Endothelial cell (in vitro differentiated cells): ENCODE results near the gene TMEM123. TPM values are rescaled to one million over a fixed set of nuclear protein-coding genes. Genes with fewer than 3 reads are reported as not detected.

Experiments used
- DNase-seq: peaks from one replicate; pipeline ENCODE4 v3.0.0; 2021; ENCODE audit warnings: low spot score
- H3K27ac Mint-ChIP-seq: one replicate; pipeline ENCODE4 v1.8.0; 2021; ENCODE audit warnings: mixed read lengths, inconsistent platforms; ENCODE audit not compliant: unreplicated experiment
- H3K27me3 Mint-ChIP-seq: one replicate; pipeline ENCODE4 v1.8.0; 2021; ENCODE audit warnings: mild to moderate bottlenecking, moderate library complexity, mixed read lengths, inconsistent platforms; ENCODE audit not compliant: unreplicated experiment
- H3K36me3 Mint-ChIP-seq: one replicate; pipeline ENCODE4 v1.8.0; 2021; ENCODE audit warnings: mild to moderate bottlenecking, low read depth, mixed read lengths, inconsistent platforms; ENCODE audit not compliant: unreplicated experiment
- H3K4me1 Mint-ChIP-seq: one replicate; pipeline ENCODE4 v1.8.0; 2021; ENCODE audit warnings: mild to moderate bottlenecking, mixed read lengths, inconsistent platforms; ENCODE audit not compliant: unreplicated experiment
- H3K4me3 Mint-ChIP-seq: one replicate; pipeline ENCODE4 v1.8.0; 2021; ENCODE audit warnings: mild to moderate bottlenecking, mixed read lengths, inconsistent platforms; ENCODE audit not compliant: unreplicated experiment
- H3K9me3 Mint-ChIP-seq: one replicate; pipeline ENCODE4 v1.8.0; 2021; ENCODE audit warnings: mixed read lengths, inconsistent platforms; ENCODE audit not compliant: unreplicated experiment
- total RNA-seq: library from RNA; stranded (reverse); fragmentation: NEBNext Ultra II Directional; extraction: Animal tissue kit (Norgen Biotek cat#: 25700); gene quantifications from one replicate; pipeline ENCODE4 v1.2.1, GENCODE V29; 2021; ENCODE audit not compliant: unreplicated experiment
- TF ChIP-seq, protein P1 (sequence below): fragments of 200-600 bp; sonication (generic); IDR thresholded peaks from one replicate; pipeline ENCODE4 v1.5.0; 2021; ENCODE audit warnings: antibody characterized with exemption; ENCODE audit not compliant: unreplicated experiment

The TMEM123 gene
- total RNA-seq, 1 donor from 2014 or later: 142 TPM

DNA sequence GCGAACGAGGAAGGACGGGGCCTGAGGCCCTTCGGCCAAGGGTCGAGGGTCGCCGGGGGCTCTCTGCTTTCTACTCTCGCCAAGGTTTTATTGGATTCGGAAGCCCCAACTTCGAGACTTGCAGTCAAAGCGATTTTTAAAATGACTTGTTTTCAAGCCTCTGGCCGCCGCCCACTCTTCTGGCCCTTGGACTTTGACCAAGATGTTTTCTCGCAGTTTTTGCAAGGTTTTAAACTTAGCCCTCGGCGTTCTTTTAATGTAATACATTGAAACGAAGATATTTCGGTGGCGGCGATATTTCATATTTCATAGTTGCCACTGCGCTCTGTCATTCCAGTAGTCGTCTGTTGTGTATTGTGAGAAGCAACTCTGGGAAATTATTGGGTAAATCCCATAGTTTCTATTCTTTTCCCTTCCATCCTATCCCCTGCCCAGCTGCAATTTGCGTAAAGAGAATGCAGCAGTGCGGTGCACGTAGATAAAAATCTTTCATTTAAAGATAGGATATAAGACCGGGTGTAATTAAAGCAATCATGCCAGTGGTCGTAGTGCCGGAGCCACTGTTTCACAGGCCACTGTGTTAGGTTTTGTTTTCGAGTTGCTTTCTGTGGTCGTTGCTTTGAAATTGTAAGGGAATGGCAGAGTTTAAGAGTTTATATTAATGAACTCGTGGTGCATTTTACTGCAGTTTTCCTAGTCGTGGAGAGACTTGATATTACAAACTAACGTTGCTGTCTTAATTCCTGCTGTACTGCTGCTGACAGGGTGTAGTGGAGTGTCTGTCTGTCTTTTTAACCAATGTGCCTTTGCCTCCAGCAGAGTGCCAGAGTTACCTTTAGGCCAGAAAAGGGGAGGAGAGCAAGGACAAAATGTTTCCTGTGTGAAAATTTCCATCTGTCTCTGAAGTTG, 104.8 kb downstream of the TMEM123 start:
- H3K9me3 Mint-ChIP-seq: no peaks in the 10 kb centered on the region
- peaks cover 6% of the 10 kb centered on the region for H3K27me3 Mint-ChIP-seq
- no peak for DNase-seq
- H3K27ac Mint-ChIP-seq: peak overlapping the region; percentile 93
- H3K4me3 Mint-ChIP-seq: peak overlapping the region; percentile 92
- TF ChIP-seq, protein P1, sequence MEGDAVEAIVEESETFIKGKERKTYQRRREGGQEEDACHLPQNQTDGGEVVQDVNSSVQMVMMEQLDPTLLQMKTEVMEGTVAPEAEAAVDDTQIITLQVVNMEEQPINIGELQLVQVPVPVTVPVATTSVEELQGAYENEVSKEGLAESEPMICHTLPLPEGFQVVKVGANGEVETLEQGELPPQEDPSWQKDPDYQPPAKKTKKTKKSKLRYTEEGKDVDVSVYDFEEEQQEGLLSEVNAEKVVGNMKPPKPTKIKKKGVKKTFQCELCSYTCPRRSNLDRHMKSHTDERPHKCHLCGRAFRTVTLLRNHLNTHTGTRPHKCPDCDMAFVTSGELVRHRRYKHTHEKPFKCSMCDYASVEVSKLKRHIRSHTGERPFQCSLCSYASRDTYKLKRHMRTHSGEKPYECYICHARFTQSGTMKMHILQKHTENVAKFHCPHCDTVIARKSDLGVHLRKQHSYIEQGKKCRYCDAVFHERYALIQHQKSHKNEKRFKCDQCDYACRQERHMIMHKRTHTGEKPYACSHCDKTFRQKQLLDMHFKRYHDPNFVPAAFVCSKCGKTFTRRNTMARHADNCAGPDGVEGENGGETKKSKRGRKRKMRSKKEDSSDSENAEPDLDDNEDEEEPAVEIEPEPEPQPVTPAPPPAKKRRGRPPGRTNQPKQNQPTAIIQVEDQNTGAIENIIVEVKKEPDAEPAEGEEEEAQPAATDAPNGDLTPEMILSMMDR: no peak
- peaks cover 26% of the 10 kb centered on the region for H3K4me1 Mint-ChIP-seq
- no peaks in the 10 kb centered on the region for H3K36me3 Mint-ChIP-seq

DNA sequence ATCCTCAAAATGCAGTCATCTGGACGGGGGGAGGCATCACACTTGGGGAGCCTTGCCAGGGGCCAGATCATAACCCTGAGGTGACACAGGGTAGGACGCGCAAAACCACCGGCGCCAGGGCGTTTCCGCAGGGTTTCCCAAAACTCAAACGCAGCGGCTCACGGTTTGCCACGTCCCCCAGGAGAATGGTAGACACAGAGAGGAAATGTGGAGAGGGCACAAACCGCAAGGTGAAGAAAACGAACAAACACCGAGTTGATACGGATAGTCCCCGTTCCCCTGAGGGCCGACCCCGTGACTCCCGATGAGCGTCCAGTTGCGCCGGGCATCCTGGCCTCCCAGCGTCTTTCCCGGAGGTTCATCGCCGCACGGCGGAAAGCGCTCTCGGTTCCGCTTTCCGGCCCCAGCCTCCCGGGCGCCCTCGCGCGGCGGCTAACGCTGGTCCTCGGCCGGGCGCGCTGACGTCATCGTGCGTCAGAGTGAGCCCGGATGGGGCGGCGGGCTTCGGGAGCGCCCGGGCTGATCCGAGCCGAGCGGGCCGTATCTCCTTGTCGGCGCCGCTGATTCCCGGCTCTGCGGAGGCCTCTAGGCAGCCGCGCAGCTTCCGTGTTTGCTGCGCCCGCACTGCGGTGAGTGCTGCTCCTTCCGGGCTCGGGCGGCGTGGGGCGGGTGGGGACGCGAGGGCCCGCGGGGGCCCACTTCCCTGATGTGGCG, 105.7 kb downstream of the TMEM123 start, which contains the start of gene BIRC2:
TSS of gene BIRC2 (plus strand) at position 467 of the 714 bp plus-strand sequence. CDS start 2,641 bp downstream, outside the sequence.
- Mint-ChIP-seq H3K4me1 (peaks cover 27% of the 10 kb centered on the region), H3K27ac (peak within 1 kb of the TSS; percentile 97), H3K4me3 (peak within 1 kb of the TSS; percentile 98), H3K9me3 (no peaks in the 10 kb centered on the region), H3K27me3 (peaks cover 6% of the 10 kb centered on the region), H3K36me3 (no peaks in the 10 kb centered on the region)
- TF ChIP-seq, protein P1: peak; percentile 67
- DNase-seq: peak; percentile 99

DNA sequence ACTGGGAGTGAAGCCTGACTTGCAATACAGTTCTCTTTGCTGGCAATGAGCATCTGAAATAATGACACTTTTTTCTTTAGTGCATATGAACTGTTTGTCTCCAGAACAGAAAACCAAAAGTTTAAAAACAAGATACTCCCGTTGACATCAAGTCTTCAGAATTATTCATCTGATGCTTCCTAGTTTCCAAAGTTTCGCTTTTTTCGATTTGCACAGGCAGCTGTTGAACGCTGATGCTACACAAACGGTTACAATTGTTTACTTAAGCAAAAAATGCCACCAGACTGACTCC, 106.2 kb downstream of the TMEM123 start:
- no peak for DNase-seq
- H3K4me1 Mint-ChIP-seq: peaks cover 29% of the 10 kb centered on the region

More for the DNA sequence above, 106.2 kb downstream of the TMEM123 start:
- TF ChIP-seq, protein P1: no peak
- Mint-ChIP-seq H3K36me3 (no peaks in the 10 kb centered on the region), H3K9me3 (no peaks in the 10 kb centered on the region), H3K27me3 (peaks cover 6% of the 10 kb centered on the region), H3K27ac (peak overlapping the region; percentile 97), H3K4me3 (peak overlapping the region; percentile 98)

Other genes starting within 250 kb of the TMEM123 start
- gene BIRC3, start 135.3 kb downstream of the TMEM123 start, total RNA-seq: 0.08 TPM
- gene BIRC2, start 105.6 kb downstream of the TMEM123 start, total RNA-seq: 53.1 TPM
- not detected for gene MMP7, start 78.0 kb upstream of the TMEM123 start, total RNA-seq
- not detected for gene MMP20, start 172.6 kb upstream of the TMEM123 start, total RNA-seq